HCT116 (cell line): ENCODE data around the gene GTSF1L.

Source experiments
- EGR1 ChIP-seq: IDR thresholded peaks from 2 replicates; pipeline ENCODE4 v1.6.1; 2012; ENCODE audit warnings: low read depth
- EZH2 ChIP-seq: fragments of 200-600 bp; sonication (generic); IDR thresholded peaks from 2 replicates; pipeline ENCODE4 v1.6.1; 2017; ENCODE audit warnings: antibody characterized with exemption, mixed run types
- FOSL1 ChIP-seq: IDR thresholded peaks from 2 replicates; pipeline ENCODE4 v1.6.1; 2012; ENCODE audit warnings: low read depth
- POLR2A ChIP-seq: IDR thresholded peaks from 2 replicates; pipeline ENCODE4 v1.7.0; 2011; ENCODE audit warnings: borderline replicate concordance; ENCODE audit not compliant: insufficient read depth, insufficient read length; ENCODE audit errors: extremely low read depth
- POLR2AphosphoS5 ChIP-seq: IDR thresholded peaks from 2 replicates; pipeline ENCODE4 v1.6.1; 2011; ENCODE audit warnings: mild to moderate bottlenecking, low read depth, low read length, moderate library complexity
- REST ChIP-seq: IDR thresholded peaks from 2 replicates; pipeline ENCODE4 v1.6.1; 2012; ENCODE audit warnings: low read depth
- TCF7L2 ChIP-seq: IDR thresholded peaks from 2 replicates; pipeline ENCODE4 v1.7.0; 2011; ENCODE audit warnings: borderline replicate concordance, inconsistent platforms; ENCODE audit not compliant: insufficient read depth, insufficient read length; ENCODE audit errors: extremely low read depth
- TF ChIP-seq, protein P1 (sequence below), 3 experiments: fragments of 200-600 bp in 1 of 3; sonication (generic) in 1 of 3; IDR thresholded peaks in 2 of 3; conservative IDR thresholded peaks in 1 of 3; 2 replicates each; pipeline ENCODE4 v1.5.1; 2012 to 2017; ENCODE audit warnings: low read depth in 2 of 3, low read length in 2 of 3, antibody characterized with exemption in 1 of 3, borderline replicate concordance in 1 of 3, control low read depth in 1 of 3, mild to moderate bottlenecking in 1 of 3, mixed read lengths in 1 of 3, mixed run types in 1 of 3, moderate library complexity in 1 of 3; ENCODE audit not compliant: insufficient read depth in 1 of 3

GRCh38 chr20:43725666-43726065 lies 1.1 kb downstream of the GTSF1L start:
- TF ChIP-seq, protein P1, sequence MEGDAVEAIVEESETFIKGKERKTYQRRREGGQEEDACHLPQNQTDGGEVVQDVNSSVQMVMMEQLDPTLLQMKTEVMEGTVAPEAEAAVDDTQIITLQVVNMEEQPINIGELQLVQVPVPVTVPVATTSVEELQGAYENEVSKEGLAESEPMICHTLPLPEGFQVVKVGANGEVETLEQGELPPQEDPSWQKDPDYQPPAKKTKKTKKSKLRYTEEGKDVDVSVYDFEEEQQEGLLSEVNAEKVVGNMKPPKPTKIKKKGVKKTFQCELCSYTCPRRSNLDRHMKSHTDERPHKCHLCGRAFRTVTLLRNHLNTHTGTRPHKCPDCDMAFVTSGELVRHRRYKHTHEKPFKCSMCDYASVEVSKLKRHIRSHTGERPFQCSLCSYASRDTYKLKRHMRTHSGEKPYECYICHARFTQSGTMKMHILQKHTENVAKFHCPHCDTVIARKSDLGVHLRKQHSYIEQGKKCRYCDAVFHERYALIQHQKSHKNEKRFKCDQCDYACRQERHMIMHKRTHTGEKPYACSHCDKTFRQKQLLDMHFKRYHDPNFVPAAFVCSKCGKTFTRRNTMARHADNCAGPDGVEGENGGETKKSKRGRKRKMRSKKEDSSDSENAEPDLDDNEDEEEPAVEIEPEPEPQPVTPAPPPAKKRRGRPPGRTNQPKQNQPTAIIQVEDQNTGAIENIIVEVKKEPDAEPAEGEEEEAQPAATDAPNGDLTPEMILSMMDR (IDR thresholded peaks at IDR 0.05 in 2 of 3, conservative IDR thresholded peaks at IDR 0.05 in 1 of 3; ENCODE audit: borderline replicate concordance in 1 of 3, insufficient read depth in 1 of 3, low read depth in 2 of 3, low read length in 2 of 3): no peak
- TF ChIP-seq POLR2A: no peak
- no peak for TF ChIP-seq POLR2AphosphoS5
- no peak for TF ChIP-seq TCF7L2
- TF ChIP-seq EZH2: no peak
- no peak for TF ChIP-seq REST
- no peak for TF ChIP-seq EGR1
- no peak for TF ChIP-seq FOSL1
